Chondrocyte (in vitro differentiated cells): ENCODE measurements around the gene CXCL9. TPM values are rescaled to one million over a fixed set of nuclear protein-coding genes. Genes with fewer than 3 reads are reported as not detected.
"Not testable (repeated sequence)": the region's sequence is repeated elsewhere in the genome, so short reads cannot be mapped to it uniquely, and the experiment has no call there.

Experiments
- DNase-seq: peaks from one replicate; pipeline ENCODE4 v3.0.0; 2021; ENCODE audit warnings: mixed read lengths, low spot score
- H3K27ac Mint-ChIP-seq: one replicate; pipeline ENCODE4 v1.8.0; 2021; ENCODE audit warnings: mild to moderate bottlenecking, moderate library complexity, mixed read lengths; ENCODE audit not compliant: unreplicated experiment
- H3K27me3 Mint-ChIP-seq: 2 replicates; pipeline ENCODE4 v1.8.0; 2021; ENCODE audit warnings: low read depth, mixed read lengths
- H3K36me3 Mint-ChIP-seq: 2 replicates; pipeline ENCODE4 v1.8.0; 2021; ENCODE audit warnings: low read depth, mixed read lengths
- H3K4me1 Mint-ChIP-seq: 2 replicates; pipeline ENCODE4 v1.8.0; 2021; ENCODE audit warnings: low read depth, mild to moderate bottlenecking, mixed read lengths
- H3K4me3 Mint-ChIP-seq: one replicate; pipeline ENCODE4 v1.8.0; 2021; ENCODE audit warnings: mild to moderate bottlenecking, moderate library complexity, mixed read lengths; ENCODE audit not compliant: unreplicated experiment
- H3K9me3 Mint-ChIP-seq: 2 replicates; pipeline ENCODE4 v1.8.0; 2021; ENCODE audit warnings: low read depth, mixed read lengths
- total RNA-seq: library from RNA; stranded (reverse); gene quantifications from 3 replicates; pipeline ENCODE4 v1.2.1, GENCODE V29; 2021
- TF ChIP-seq, protein P1 (sequence below): fragments of 200-600 bp; sonication (generic); IDR thresholded peaks from 2 replicates; pipeline ENCODE4 v1.5.0; 2021; ENCODE audit warnings: antibody characterized with exemption, mild to moderate bottlenecking, moderate library complexity

Gene CXCL9
- total RNA-seq, 1 donor from 2014 or later: not detected

DNA sequence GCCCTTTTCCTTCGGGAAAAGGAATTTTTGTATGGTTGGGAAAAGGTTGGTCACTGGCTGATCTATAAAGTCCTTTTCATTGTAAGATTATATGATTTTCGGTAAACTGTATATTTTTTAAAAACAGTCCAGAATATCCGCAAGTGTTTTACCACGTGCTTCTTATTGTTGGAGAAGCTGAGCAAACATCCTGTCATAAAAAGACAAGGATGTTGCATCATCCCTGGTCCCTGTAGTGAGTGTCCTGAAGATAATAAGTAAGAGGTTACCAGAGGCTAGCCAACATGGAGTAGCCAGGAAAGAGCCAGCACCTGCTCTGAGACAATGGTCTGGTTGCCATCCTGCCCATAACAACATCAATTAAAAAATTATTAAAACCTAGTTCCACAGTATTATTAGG lies 5.1 kb downstream of the CXCL9 start:
- peaks cover 23% of the 10 kb centered on the region for H3K27me3 Mint-ChIP-seq
- H3K36me3 Mint-ChIP-seq: peaks cover 2% of the 10 kb centered on the region
- DNase-seq: no peak
- no peak overlapping the region for H3K4me3 Mint-ChIP-seq
- TF ChIP-seq, protein P1, sequence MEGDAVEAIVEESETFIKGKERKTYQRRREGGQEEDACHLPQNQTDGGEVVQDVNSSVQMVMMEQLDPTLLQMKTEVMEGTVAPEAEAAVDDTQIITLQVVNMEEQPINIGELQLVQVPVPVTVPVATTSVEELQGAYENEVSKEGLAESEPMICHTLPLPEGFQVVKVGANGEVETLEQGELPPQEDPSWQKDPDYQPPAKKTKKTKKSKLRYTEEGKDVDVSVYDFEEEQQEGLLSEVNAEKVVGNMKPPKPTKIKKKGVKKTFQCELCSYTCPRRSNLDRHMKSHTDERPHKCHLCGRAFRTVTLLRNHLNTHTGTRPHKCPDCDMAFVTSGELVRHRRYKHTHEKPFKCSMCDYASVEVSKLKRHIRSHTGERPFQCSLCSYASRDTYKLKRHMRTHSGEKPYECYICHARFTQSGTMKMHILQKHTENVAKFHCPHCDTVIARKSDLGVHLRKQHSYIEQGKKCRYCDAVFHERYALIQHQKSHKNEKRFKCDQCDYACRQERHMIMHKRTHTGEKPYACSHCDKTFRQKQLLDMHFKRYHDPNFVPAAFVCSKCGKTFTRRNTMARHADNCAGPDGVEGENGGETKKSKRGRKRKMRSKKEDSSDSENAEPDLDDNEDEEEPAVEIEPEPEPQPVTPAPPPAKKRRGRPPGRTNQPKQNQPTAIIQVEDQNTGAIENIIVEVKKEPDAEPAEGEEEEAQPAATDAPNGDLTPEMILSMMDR: no peak
- H3K4me1 Mint-ChIP-seq: no peaks in the 10 kb centered on the region
- no peak overlapping the region for H3K27ac Mint-ChIP-seq
- H3K9me3 Mint-ChIP-seq: no peaks in the 10 kb centered on the region

GRCh38 chr4:76001700-76002099 lies 5.6 kb downstream of the CXCL9 start:
- no peaks in the 10 kb centered on the region for H3K9me3 Mint-ChIP-seq
- peaks cover 2% of the 10 kb centered on the region for H3K36me3 Mint-ChIP-seq
- peaks cover 19% of the 10 kb centered on the region for H3K27me3 Mint-ChIP-seq
- TF ChIP-seq, protein P1: no peak
- H3K4me1 Mint-ChIP-seq: no peaks in the 10 kb centered on the region
- DNase-seq: no peak
- H3K4me3 Mint-ChIP-seq: no peak overlapping the region
- no peak overlapping the region for H3K27ac Mint-ChIP-seq

GRCh38 chr4:76000279-76000678 lies 7.0 kb downstream of the CXCL9 start:
- H3K4me1 Mint-ChIP-seq: no peaks in the 10 kb centered on the region
- H3K27me3 Mint-ChIP-seq: peaks cover 10% of the 10 kb centered on the region
- TF ChIP-seq, protein P1: no peak
- no peak overlapping the region for H3K27ac Mint-ChIP-seq
- DNase-seq: no peak
- no peaks in the 10 kb centered on the region for H3K9me3 Mint-ChIP-seq
- H3K4me3 Mint-ChIP-seq: no peak overlapping the region
- peaks cover 2% of the 10 kb centered on the region for H3K36me3 Mint-ChIP-seq

GRCh38 chr4:75998525-75999147 lies 8.7 kb downstream of the CXCL9 start:
- not testable (repeated sequence) for DNase-seq, H3K4me1 Mint-ChIP-seq, H3K36me3 Mint-ChIP-seq, H3K27ac Mint-ChIP-seq, H3K9me3 Mint-ChIP-seq, H3K4me3 Mint-ChIP-seq
- H3K27me3 Mint-ChIP-seq: peaks cover 11% of the 10 kb centered on the region

DNA sequence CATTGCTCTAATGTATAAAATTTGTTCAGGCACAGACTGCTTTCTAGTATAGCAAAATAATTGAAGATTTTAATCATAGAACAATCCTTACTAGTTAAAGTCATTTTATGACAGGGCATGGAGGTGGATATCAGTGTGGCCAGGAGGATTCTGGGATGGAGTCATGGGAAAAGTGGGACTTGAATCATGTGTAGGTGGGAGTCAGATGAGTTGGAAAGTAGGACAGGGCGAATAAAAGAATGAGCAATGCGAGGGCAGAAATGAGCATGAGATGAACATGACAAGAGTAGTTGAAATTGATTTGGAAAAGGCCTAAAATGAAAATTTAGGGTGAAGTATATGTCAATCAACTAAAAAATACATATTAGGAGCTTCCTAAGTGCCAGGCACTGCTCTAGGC lies 9.4 kb downstream of the CXCL9 start:
- Mint-ChIP-seq H3K4me1 (no peaks in the 10 kb centered on the region), H3K4me3 (no peak overlapping the region), H3K27me3 (peaks cover 10% of the 10 kb centered on the region), H3K36me3 (no peaks in the 10 kb centered on the region), H3K9me3 (no peaks in the 10 kb centered on the region), H3K27ac (no peak overlapping the region)
- TF ChIP-seq, protein P1: no peak
- no peak for DNase-seq

DNA sequence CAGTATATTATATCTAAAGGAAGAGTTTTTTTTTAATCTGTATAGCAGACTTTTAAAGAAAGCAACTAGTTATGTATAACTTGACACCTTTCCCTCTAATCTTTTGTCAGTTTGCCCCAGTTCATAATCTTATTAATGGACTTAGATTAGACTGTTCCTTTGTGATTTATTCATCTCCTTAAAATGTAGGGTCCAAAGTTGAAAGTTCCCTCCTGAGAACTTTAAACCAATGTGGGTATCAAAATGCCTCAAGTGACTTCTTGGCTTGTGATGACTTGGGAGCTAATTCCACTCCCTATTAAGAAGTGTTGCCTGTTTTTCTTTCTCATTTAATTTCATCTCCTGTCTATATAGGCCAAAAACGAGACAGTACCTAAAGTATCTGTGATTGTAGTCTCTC lies 10.2 kb downstream of the CXCL9 start:
- TF ChIP-seq, protein P1: no peak
- H3K27me3 Mint-ChIP-seq: peaks cover 10% of the 10 kb centered on the region
- no peak for DNase-seq
- H3K4me3 Mint-ChIP-seq: no peak overlapping the region
- H3K27ac Mint-ChIP-seq: no peak overlapping the region
- H3K9me3 Mint-ChIP-seq: no peaks in the 10 kb centered on the region
- no peaks in the 10 kb centered on the region for H3K36me3 Mint-ChIP-seq
- H3K4me1 Mint-ChIP-seq: no peaks in the 10 kb centered on the region
